ENCODE results near the gene XRCC6.

GRCh38 chr22:41585898-41586297 lies 35.2 kb upstream of the XRCC6 start:
- no peak for TF ChIP-seq CTCF (conservative IDR thresholded peaks at IDR 0.05; ENCODE audit: low read length)
- no peak for TF ChIP-seq EZH2phosphoT487 (IDR thresholded peaks at IDR 0.05; ENCODE audit: borderline replicate concordance)

Data from Loucy (cell line).